Daoy (cell line): Measurements from ENCODE around the gene PITX1. TPM values are rescaled to one million over a fixed set of nuclear protein-coding genes. Genes with fewer than 3 reads are reported as not detected.
"Not testable (repeated sequence)": the region's sequence is repeated elsewhere in the genome, so short reads cannot be mapped to it uniquely, and the experiment has no call there.

Source experiments
- DNase-seq: peaks from one replicate; pipeline ENCODE4 v3.0.0-alpha.2; 2015; ENCODE audit warnings: low read depth
- total RNA-seq: library from RNA; depleted of rRNA; stranded (reverse); fragments of >200 nt; shearing (Covaris generic); gene quantifications from 2 replicates; pipeline ENCODE4 v1.2.3, GENCODE V29; 2014; rRNA removed

PITX1 gene
- total RNA-seq = 34.0 and 53.8 TPM in 2 replicates

- no peak for DNase-seq
Measured at GRCh38 chr5:135033901-135034235, at the start of gene PITX1. PITX1 (minus strand) TSS chr5:135034228; CDS start chr5:135033881, 347 bp downstream.

DNA sequence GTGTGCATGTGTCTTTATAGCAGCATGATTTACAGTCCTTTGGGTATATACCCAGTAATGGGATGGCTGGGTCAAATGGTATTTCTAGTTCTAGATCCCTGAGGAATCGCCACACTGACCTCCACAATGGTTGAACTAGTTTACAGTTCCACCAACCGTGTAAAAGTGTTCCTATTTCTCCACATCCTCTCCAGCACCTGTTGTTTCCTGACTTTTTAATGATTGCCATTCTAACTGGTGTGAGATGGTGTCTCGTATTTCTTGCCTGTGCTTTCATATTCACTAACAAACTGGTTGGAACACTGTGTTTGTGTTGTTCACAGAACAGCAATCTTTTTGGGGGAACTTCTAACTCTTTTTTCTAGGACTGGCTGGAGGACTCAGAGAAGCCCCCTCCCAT lies 49.3 kb upstream of the PITX1 start:
- not testable (repeated sequence) for DNase-seq

- DNase-seq = no peak
Measured at GRCh38 chr5:135081240-135081639, 47.2 kb upstream of the PITX1 start.

- DNase-seq = no peak
Measured at GRCh38 chr5:135079760-135080159, 45.7 kb upstream of the PITX1 start.

DNA sequence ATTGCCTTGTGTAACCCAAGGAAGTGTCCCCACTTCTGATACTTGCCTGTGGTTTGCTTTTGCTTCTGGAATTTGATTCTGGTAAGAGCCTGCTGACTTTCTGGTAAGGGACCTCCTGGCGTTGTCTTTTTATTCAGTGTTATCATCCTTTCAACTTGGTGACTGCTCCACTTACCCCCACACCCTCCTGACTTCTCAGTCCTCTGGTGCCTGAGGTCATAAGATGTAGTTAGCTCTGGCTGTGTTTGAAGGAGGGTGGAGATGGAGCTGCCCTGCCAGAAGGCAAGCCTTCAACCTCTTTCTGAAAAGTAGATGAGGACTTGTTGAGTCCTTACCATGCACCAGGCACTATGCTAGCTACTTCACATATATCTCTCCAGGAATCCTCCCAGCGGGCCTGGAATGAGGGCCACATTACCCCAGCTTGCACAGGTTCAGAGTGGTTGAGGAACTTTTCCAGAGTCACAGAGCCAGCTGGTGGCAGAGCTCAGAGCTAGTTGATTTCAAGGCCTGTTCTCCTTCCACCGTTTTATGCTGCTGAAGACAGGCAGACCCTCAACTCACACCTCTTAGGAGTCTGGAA lies 45.2 kb upstream of the PITX1 start:
- DNase-seq = no peak

DNA sequence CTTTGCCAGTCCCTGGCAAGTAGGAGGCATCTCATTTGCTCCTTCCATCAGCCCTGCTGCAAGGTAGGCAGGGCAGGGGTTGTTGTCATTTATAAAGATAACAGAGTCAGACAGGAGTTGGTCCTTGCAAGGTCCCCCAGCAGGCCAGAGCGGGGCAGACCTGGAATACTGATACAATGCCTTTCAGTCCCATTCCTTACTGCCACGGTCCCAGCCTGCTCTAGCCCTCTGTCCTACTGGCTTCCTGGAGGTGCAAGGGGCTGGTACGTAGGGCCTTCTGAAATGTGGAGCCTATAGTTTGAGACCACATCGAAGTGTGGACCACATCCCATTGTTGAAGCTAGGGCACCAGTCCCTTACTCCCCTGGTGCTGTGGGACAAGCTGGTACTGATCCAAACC lies 42.8 kb upstream of the PITX1 start:
- no peak for DNase-seq

DNA sequence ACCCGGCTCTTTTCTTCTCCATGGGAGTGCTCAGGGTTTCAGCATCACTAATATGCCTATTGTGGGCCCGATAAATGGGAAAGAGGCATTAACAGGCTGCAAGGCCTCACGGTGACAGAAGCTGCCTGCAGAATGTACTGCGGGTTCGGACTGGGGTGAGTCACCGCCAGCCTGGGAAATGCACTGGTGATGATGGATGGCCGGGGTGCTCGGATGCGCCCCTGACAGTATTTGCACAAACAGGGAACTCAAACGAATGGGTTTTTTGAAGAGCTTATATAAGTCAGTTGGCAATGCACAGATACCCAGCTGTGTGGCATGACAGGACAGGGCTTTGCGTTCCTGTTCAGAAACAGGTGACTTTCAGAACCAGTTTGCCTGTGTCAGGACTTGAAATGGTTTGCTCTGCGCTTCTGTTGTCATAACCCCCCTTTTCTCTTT lies 42.0 kb upstream of the PITX1 start:
- DNase-seq = peak; percentile 38

DNA sequence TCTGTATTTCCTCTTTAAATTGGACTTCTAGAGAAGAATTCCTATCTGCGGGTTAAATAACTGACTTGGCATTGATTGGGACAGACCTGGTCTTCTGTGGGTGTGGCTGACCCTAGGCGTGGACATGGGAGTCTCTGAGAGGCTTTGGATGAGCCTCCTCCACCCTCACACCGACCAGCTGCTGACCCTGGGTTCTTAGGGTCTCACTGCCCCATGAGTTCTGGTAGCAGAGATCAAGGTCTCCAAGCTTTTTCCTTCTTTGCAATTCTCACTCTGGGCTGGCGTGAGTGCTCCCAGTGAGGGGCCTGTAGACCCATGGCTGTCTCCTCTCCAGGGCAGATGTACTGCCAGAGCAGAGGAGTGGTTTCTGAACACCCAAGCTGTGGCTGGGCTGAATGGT lies 41.6 kb upstream of the PITX1 start:
- DNase-seq = no peak

DNA sequence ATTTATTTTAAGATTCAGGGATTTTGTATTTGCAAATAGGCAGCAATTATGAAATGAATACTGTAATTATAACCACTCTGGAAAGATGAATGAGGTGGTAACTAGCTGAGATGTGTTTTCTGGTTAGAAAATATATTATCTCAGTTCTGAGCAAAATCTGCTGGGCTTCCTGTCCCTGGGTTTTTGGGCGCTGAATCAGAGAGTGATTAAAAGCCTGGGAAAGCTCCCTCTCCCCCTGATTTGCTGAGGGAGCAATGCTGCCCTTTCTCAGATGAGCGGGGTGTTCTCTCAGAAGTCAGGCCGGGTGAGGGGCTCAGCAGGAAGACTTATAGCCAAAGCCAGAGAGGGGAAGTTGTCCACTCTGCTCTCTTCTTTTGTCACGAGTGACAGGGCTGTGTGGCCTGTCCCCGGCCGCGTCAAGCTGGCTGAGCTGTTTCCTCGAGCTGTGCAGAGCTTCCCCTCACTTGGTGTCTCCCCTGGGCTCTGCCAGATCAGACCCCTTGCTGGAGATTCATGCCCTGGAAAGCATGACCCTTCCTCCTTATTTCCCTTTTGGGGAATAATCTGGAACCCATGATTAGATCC lies 39.8 kb upstream of the PITX1 start:
- DNase-seq = peak; percentile 58

- DNase-seq = no peak
Measured at GRCh38 chr5:135072387-135073281, 38.6 kb upstream of the PITX1 start.

- DNase-seq = no peak
Measured at GRCh38 chr5:135071311-135071710, 37.3 kb upstream of the PITX1 start.

DNA sequence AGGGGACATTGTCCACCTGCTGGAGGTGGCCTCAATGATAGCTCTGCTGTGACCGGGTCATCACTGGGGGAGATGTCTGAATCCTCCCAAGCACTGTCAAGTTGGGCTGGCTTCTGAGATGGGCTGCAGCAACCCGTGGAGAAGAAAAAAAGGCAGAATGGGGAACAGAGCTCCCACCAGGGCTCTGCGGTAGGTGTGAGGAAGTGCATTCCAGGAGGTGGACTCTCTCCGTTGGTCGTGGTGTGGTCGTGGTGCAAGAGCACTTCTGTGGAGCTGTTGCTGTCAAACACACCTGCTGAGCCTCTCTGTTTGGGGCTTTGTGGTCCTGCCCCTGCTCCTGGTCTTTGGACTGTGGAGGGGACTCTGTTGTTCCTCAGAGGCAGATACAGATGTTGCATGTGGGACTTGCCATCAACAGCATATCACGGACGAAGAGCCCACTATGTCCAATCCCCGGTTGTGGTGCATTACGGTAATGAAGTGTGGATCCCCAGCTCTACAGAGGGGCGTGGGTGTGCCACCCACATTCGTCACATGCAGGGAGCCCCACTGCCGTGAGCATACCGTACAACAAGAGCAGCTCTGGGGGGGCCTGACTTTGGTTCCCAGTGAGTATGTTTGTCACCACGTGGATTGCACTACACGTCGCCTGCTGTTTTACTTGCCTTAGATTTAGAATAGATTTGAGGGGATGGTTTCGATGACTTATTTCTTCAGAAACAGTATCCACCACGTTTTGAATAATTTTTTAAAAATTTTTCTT lies 36.0 kb upstream of the PITX1 start:
- no peak for DNase-seq

- no peak for DNase-seq
Measured at GRCh38 chr5:135069016-135069770, 35.2 kb upstream of the PITX1 start.

GRCh38 chr5:135067587-135067986 lies 33.6 kb upstream of the PITX1 start:
- no peak for DNase-seq

DNA sequence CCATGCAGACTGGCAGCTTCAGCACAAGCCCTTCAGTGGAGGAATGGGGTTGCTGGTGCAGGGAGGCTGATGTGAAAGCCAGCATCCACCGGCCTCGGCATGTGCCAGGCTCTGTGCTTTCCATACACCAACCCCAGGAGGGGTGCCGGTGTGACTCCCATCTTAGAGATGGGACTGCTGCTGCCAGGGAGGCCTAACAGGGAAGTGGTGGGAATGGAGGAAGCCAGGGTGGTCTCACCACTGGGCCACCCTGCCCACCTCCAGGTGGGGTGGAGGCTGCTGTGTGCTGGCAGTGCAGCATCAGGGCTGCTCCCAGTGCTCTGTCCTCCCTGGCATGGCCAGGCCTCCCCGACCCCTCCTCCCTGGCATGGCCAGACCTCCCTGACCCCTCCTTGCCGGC lies 32.8 kb upstream of the PITX1 start:
- no peak for DNase-seq

- no peak for DNase-seq
Measured at GRCh38 chr5:135065306-135066265, 31.6 kb upstream of the PITX1 start.

DNA sequence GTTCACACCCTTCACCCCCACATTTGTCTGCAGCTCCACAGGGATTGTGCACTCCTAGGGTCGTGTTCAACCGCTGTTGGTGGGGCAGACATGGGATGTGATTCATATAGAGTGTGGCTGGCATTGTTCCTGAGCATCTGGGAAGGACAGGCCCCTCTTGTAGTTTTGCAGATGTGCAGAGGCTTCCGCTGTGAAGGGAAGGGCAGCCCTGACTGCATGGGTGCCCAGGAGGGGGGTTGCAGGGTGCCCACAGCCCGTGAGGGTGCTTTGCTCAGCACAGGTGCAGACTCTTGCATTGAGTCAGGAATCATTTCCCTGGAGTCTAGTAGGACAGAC lies 30.2 kb upstream of the PITX1 start:
- no peak for DNase-seq

DNA sequence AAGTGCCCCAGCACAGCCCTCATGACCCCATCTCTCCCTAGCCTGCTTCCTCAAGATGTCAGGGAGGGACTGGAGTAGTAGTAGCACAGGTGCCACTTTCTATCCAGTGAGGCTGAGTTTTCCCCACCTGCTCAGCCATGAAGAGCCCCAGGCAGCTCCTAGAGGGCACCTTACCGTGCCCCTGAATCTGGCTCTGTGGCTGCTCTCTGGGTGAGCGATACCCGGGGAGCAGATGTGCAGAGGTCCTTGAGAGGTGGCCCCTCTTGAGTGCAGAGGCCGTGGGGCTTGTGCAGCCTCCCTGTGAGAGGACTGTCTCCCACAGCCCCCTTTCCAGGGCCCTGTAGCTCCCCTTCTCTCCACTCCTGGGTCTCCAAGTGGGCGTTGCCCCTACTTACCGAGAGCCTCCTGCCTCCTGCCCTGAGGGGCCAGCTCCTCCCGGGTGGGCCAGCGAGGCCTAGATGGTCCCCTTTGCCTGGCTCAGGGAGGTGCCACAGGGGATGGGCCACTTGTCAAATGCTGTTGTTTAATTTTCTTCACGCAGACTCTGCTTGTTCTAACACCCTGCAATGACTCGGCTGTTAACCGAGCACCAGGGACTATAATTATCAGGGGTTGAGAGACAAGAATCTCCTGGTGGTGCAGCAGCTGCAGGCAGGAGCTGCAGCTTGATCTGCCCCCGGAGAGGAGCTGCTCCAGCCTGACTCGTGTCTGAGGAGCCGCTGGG lies 29.6 kb upstream of the PITX1 start:
- DNase-seq = no peak

DNA sequence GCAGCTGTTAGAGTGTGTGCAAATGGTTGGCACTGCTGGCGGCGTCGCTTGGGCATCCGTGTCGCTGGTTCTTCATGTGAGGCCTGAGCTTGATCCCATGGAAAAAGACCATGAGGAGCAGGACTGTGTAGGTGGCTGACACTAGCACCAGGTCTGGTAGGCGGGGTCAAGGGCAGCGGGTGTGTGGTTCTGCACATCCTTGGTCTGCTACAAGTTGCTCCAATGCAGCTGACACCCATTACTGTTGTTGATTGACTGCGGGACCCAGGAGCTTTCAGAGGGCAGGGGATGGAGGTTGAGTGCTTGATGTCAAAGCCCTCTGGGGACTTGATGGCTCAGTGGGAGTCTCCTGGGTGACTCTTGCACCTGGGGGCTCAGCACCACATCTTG lies 29.0 kb upstream of the PITX1 start:
- DNase-seq = no peak
